Hippocampal formation (tissue), 2 donors: ENCODE results near the gene DYSF.

Experiments used
- DNase-seq, 2 donors: peaks; one replicate each; lab custom pipeline; 2025; lab: John Stamatoyannopoulos, UW

Gene DYSF

DNA sequence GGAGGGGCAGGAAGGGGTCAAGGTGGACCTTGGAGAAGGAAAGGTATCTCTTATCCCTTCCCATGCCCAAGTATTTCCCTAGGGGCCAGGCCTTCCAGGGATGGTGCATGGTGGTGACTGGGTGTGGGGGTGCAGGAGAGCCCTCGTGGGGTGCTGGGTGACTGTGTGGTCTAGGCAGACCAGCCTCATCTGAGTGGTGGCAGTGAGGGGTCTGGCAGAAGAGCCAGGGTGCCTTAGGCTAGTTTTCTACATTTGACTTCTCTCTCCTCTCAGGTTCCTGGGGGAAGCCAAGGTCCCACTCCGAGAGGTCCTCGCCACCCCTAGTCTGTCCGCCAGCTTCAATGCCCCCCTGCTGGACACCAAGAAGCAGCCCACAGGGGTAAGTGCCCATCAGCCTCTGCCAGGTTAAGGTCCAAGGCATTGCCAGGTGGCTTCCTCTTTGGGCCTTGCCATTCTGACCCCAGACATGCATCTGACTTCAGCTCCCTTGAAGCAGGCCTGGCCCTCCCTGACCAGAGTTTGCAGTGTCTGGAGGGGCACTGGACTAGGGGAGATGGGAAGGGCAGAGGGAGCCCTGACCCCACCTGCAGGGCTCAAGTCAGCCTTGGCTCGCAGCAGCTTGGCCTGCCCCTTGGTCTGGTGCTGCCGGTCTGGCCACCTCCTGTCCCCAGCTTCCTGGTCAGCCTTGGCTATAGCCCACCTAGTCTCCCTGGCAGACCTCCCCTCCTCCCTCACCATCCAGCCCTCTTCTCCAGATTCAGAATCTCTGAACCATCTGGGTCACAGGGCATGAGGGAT is 49.8 kb downstream of the DYSF start:
- DNase-seq, result no peak

DNA sequence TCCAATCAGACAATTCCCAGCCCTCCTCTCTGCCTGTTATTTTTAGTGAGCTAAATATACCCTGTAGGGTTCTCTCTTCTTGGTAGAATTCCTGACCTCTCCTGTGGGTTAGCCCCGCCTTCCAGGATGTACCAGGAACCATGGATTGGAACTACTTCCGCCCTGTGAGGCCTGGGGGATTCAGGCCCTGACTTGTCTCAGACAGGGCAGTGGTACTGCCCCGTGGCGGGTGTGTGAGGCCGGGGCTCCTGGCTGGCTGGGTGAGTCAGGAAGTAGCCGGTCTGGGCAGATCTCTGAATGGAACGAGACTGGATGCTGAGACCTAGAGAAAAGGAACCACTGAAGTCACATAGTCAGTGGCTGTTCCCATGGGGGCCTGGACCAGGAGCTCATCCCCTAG is 50.5 kb downstream of the DYSF start:
- DNase-seq, result no peak

DNA sequence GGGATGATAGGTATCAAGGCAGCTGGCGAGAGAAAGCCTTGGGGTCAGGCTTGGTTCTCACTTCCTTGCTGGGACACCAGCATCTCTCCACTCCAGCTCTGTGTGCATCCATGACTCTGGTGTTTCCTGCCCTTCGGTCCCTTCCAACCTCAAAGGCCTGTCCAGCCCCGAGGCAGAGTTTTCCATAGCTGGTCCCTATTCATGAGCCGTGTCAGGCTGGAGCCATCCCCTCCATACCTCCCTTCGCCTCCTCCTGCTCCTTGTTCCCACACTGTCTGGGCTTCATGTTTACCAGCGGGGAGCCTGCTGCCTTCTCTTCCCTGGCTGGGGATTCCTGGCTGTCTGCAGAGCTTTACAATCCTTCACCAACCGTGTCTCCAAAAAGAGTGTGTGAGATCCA is 51.2 kb downstream of the DYSF start:
- DNase-seq, result no peak

DNA sequence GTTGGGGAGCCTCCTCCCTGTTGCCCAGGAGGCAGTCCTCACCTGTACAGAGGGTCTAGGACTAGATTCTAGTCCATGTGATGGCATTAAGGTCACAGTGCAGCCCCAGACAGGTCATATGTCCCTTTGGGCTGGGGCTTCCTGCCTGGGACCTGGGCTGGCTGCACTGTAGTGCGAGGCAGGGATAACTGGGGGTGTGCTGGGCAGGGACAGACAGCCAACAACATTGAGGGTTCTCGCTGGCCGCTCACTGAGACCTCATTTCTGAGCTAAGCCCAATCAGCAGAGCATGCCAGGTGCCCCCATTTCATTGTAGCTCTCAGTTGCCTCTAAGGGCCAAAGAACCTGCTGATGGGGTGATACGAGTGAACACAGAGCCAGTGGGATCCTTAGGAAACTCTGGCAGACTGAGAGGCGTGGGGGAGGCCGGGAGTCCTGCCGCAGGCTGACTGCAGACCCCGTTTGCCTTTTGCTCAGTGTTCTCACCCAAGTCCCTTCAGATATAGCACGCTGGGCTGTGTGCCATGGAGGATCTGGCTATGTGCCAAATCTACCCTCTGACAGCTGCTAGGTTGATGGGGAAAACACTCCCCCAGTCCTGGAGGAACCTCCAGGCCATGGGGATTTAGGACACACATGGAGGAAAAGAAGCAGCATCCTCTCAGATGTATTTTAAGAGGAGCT is 51.9 kb downstream of the DYSF start:
- no peak for DNase-seq

DNA sequence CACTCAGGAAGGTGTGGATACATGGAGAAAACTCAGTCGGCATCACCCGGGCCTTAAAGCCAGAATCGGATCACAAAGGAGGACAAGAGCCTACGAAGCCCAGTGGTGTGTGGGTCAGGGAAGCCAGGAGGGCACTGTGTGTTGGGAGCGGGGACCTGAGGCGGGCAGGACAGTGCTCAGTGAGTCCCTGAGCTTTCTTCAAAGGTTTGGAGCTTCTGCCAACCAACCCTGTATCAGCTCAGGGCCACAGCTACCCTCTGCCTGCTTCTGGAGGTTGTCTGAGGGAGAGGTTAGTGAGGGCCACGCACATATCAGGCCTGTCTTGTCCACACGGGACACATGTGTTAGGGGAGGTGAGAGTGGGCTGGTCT is 52.4 kb downstream of the DYSF start:
- DNase-seq, result no peak

DNA sequence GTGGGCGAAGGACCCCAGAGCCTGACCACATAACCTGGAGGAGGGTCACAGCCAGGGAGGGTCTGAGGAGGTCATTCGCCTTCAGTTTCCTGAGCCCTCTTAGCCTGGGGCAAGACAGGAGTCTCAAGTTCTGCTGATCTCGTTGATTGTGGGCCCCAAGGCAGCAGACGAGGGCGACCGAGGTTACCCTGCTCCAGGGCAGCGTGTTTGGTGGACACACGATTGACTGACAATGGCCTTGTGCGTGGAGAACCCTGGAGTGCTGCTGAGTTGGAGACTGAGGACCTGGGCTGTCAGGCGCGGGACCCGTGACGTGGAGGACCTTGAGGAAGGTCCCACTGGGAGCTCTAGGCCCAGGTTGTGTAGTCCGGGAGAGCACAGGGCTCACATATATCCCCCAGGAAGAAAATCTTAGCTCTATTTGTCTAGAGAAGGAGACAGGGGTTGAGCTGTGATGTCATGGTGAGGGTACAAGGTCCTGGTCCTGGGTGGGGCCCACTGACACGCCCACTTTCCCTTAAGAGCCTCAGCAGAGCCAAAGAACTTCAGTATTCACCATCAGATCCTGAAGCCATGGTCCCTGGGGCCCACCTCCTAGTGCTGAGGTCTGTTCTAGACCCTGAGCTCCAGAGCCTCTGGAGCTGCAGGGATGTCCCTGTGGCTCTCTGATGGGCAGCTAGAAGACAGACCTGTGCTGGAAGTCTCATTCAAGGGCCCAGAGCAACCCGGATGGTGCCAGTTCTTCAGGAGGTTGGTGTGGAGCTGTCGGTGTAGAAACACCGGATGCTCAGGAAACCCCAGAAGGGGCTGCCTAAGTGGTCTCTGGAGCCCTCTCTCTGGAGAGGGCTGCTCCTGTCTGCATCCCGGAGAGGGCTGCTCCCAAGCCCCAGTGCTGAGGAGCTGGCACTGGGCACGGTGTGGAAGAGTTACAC is 53.1 kb downstream of the DYSF start:
- DNase-seq, result no peak

DNA sequence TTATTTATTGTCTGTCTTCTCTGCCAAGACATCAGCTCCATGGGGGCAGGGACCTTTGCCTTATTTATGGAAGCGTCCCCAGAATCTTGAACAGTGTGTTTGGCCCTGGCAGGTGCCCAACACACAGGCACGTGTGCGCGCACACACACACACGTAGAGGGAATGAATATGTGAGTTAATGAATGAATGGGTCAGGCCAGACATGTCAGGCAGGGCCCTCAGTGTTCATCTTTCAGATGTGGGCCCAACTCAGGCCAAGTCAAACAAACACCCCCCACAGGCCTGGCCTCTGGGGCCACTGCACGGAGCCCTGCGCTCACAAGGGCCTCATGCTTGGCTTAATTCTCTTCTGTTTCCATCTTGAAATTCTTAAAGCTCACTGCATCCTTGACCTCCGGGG is 54.1 kb downstream of the DYSF start:
- no peak for DNase-seq

DNA sequence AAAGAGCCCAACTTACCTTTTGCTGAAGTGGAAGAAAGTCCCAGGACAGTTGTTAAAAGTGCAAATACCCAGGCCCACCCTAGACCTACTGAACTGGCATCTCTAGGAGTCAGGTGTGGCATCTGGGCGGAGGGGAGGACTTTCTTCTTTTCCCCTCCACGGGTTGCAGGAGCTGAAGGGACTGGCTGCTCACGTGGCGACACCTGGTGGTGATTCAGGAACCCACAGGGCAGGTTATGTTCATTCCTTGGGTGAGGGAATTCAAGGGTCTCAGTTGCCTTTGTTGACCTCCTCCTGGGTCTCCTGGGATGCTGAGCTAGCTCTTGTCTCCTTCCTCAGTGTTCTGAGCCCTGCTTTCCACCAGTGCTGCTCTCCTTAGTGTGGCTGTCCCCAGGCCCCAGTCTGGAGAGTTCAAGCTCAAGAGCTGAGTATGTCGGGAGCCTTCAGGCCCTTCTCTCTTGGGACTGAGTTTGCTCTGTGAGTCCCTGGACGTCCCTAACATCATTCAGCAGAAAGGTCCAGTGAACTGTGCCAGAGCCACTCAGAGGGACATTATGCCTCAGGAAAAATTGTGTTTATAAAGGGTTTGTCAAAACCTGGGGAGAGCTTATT is 56.9 kb downstream of the DYSF start:
- peak; percentile 11 to 51 for DNase-seq

DNA sequence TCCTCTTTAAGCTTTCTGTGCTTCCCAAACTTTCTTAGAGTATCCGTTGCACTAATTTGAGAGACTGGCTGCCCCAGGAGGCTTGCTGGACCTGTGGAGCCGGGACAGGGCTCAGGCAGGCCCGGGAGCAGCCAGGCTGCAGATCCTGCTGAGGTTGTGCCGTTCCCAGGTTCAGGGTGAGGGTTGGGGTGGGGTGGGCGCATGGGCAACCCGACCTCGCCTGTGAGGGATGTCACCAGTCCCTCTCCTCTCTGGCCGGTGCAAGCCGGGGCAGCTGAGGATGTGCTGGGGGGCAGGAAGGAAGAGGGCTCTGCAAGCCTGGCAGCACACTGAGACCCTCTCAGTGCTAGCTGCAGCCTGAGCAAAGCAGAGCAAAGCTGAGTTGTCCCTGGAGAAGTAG is 57.6 kb downstream of the DYSF start:
- DNase-seq, result no peak

DNA sequence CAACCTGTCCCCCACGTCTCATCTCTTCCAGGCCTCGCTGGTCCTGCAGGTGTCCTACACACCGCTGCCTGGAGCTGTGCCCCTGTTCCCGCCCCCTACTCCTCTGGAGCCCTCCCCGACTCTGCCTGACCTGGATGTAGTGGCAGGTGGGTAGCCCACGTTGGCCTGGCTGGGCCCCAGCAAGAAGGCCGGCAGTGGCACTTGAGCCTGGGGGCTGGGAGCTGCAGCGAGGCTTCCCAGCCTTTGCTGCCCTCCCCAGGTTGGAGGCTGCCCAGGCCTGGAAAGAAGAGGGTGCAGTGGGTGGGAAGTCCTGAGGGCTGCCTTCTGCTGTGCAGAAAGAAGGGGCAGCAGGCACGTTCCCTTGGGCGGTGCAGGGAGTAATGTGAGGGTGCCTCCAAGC is 58.4 kb downstream of the DYSF start:
- no peak for DNase-seq

DNA sequence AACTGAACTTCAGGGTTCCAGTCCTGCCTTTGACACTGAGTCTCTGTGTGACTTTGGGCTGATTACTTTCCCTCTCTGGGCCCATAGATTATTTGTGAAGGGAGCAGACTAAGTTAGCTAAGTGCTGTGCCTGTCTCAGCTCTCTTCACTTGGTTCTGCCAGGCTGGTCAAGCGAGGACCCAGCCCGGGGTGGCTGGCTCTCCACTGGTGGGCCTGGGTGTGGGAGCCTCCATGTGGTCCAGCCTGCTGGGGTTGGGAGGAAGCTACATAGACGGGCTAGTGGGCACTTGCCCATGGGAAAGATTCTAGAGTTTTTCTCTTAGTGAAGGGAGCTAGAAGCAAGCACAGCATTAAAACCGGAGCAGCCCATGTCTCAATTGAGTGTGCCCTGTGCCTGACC is 59.0 kb downstream of the DYSF start:
- DNase-seq, result no peak

DNA sequence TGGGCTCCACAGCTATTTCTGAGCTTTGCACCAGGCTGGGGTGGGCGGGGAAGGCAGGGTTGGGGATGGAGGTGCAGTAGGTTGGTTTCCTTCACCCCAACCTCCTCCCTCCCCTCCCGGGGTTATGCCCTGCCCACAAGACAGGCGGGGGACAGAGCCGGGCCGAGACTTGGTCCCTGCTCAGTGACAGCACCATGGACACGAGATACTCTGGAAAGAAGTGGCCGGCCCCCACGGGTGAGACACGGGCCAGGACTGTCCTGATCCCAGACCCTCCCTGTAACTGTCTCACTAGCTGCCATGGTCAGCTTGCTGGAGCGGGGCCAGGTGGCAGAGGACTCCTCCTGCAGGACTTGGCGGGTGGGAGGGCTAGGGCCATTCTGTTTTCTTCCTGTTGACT is 59.7 kb downstream of the DYSF start:
- DNase-seq, result no peak

DNA sequence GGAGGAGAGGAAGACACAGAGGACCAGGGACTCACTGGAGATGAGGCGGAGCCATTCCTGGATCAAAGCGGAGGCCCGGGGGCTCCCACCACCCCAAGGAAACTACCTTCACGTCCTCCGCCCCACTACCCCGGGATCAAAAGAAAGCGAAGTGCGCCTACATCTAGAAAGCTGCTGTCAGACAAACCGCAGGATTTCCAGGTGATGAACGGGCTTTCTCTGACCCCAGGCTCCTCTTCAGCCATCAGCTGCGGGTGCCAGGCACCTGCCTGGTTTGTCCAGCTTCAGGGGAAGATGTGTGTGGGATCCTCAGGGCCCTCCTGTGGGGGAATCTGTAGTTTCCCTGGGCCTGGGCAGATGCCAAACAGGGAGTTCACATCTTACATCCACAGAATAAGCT is 60.4 kb downstream of the DYSF start:
- no peak for DNase-seq

DNA sequence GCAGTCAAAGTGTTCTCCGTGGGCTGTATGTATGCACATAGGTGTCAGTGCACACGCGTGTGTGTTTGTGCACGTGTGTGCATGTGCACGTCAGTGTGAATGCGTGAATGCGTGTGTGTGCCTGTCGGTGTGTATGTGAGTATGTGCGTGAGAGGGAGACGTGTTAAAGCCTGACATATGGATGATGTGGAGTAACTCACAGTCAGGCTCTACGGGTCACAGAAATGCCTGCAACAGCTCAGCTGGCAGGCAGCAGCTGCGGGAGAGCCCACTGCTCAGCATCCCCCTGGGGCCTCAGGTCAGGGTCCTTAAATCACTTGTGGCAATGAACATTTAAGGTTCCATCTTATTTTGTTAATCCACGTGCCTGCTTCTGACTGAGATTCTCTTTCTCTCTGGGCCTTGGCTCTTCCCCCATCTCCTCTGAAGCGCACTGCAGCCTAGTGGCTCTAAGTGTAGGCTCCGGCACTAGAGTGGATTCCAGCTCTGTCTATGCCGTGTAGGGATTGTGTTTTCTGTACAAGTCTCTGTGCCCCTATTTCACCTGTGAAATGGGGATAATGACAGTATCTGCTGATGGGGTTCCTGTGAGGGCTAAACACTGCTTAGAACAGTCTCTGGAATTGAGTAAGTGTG is 63.0 kb downstream of the DYSF start:
- no peak for DNase-seq

DNA sequence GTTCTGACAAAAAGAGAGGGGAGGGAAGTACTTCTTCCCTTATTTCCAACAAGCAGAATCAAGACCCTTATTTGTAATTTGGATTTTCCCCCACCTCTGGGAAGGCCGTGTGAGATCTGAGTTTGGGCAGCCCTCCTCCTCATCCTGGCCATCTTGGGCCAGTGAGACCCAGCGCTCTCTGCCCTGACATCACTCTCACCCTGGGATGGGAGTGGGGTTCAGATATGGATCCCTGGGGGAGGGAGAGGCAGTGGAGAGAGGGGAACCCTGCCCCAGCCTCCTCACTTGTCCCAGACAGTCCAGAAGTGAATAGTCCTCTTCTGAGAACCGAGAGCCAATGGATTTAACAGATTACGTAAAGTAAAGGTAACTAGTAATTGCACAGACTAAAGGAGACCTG is 64.5 kb downstream of the DYSF start:
- no peak for DNase-seq

DNA sequence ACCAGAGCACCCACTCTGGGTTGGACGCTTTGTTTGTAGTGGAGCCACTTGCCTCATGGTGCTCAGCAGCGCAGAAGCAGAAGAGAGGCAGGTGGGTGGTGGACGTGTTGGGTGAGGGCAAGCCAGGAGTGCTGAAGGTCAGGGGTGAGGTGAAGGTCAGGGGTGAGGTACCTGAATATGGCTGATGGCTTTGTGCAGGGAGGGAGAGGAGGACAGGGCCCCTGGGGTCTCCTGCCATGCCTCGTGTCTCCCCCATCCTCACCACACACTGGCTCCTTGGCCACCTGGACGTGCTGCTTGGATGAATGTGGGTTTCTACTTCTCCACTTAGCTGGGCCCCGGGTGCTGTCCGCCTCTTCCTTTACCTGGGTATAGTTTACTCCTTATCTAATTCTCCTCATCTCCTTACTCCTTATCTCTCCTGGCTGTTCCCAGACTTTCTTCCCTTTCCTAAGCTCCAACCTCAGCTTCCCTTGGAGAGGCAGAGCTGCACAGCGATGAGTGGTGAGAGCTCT is 68.1 kb downstream of the DYSF start:
- DNase-seq, result no peak

DNA sequence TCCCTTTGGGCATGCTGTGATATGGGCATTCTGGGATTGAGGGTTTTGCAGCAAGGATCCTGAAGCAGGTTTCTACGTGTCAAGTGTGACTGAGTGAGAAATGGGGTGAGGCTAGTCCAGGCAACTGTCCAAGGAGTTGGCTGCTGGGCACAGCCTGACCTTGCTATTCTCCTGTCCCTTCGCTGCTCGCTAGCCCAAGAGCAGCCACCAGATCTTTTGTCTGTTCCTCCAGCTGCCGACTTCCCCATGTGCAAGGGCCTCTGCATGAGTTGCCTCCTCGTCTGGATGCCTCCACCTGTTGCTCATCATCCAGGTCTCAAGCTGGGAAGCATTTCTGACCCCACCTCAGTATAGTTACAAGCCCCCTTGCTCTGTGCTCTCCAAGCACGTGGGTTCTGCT is 71.1 kb downstream of the DYSF start:
- DNase-seq, result no peak

DNA sequence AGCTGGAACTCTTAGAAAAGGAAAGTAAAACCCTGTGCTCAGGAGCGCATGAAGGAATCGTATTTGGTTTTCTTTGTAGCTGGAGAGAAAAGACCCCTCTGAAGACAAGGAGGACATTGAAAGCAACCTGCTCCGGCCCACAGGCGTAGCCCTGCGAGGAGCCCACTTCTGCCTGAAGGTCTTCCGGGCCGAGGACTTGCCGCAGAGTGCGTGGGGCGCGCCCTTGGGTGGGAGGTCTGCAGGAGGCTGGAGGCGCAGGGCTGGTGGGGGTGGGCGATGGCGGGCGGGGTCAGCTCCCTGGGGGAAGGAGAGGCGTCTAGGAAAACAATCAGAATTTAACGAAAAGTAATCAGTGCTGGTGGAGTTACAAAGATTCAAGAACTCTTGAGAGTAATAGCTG is 72.8 kb downstream of the DYSF start:
- DNase-seq, result no peak

DNA sequence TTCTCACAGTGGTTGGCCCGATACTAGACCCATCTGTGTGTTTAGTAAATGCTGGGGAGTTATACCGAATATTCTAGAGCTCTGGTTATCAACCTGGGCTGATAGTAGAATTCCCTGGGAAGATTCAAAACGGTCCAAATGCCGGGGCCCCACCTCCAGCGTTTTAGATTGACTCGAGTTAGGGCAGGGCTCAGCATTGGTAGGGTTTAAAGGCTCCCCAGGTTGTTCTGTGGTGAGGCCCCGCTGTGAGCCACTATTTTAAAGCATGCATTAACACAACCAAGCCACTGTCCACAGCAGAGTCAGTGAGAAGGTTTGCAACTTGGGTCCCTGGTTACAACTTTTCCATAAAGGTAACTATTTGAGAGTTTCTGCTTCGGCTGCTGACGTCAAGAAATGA is 73.6 kb downstream of the DYSF start:
- no peak for DNase-seq

DNA sequence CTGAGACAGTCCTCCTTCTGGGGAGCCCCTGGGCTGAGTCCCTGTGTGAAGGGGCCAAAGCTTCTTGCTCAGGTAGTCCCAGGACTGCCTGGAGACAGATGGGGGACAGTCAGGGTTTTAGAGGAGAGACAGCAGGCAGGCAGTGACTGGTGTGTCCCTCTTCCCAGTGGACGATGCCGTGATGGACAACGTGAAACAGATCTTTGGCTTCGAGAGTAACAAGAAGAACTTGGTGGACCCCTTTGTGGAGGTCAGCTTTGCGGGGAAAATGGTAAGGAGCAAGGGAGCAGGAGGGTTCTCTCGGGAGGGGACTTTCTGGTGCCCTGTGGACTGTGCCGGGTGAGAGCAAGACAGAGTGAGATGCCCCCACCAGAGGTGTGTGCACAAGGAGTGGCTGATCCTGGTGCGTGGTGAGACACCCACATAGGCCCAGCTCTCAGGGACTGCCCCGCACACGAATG is 74.8 kb downstream of the DYSF start:
- DNase-seq, result no peak

DNA sequence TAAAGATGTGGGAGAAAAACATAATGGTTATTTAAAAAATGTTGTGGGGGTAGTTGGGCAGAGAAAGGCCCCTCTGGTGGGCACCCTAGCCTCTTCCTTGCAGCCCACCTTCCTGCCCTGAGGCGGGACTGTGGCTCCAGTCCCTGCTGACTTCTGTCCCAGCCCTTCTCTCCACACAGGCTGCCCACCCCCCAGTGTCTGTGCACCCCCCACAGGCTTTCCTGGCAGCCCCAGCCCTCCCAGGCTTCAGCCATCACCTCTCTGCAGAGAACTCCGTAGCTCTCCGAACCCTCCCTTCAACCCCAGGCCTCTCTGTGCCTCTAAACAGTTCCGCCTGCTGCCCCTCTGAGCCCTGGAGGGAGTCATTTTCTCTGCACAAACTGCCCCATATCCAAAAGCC is 75.4 kb downstream of the DYSF start:
- DNase-seq, result no peak

DNA sequence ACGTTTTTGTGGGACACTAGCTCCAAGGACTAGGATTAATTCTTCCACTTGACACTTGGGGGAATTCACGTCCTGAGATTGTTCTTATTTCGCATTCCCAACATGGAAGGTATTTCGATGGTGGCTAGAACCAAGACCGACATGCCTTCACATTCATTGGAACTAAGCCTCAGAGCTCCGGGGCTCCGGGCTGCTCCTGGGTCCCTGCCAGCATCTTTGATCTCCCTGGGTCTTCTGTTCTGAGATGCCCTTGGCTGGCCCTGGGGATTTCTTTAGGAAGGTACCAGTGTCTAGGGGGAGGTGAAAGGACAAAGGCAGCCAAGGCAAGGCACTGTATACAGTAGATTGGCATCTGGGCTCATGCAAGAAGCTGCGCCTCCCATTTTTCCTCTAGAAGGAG is 76.8 kb downstream of the DYSF start:
- no peak for DNase-seq
